Activated naive CD4-positive, alpha-beta T cell treated with anti-CD3 and anti-CD28 coated beads for 36 hours (primary cell): ENCODE data around the gene ZNF771. TPM values are rescaled to one million over a fixed set of nuclear protein-coding genes. Genes with fewer than 3 reads are reported as not detected.

Experiments used
- CTCF ChIA-PET: fragments of 350-600 bp; sonication (Branson Sonifier 250); formaldehyde crosslinking; loops from one replicate; lab custom pipeline; 2021; ENCODE audit warnings: antibody characterized with exemption; lab: Charles Lee
- DNase-seq: peaks from one replicate; pipeline ENCODE4 v3.0.0-alpha.2; 2020
- H3K27ac Mint-ChIP-seq: one replicate; pipeline ENCODE4 v1.8.0; 2021; ENCODE audit warnings: mild to moderate bottlenecking, mixed read lengths
- H3K27me3 Mint-ChIP-seq: one replicate; pipeline ENCODE4 v1.8.0; 2021; ENCODE audit warnings: low read depth, mixed read lengths
- H3K36me3 Mint-ChIP-seq: one replicate; pipeline ENCODE4 v1.8.0; 2021; ENCODE audit warnings: low read depth, mixed read lengths
- H3K4me1 Mint-ChIP-seq: one replicate; pipeline ENCODE4 v1.8.0; 2021; ENCODE audit warnings: low read depth, mixed read lengths
- H3K4me3 Mint-ChIP-seq: one replicate; pipeline ENCODE4 v1.8.0; 2021; ENCODE audit warnings: mild to moderate bottlenecking, moderate library complexity, mixed read lengths
- H3K9me3 Mint-ChIP-seq: one replicate; pipeline ENCODE4 v1.8.0; 2021; ENCODE audit warnings: mixed read lengths
- intact Hi-C: fragments of 100-400 bp; cut with micrococcal nuclease; formaldehyde crosslinking; loops from one replicate; pipeline ENCODE4 v1.15.1; 2023
- total RNA-seq, 2 experiments: library from RNA; stranded (reverse); gene quantifications; one replicate each; pipeline ENCODE4 v1.2.3, GENCODE V29; 2021

ZNF771 gene
- total RNA-seq, 2 experiments from 2014 or later = 3.4 to 4.7 TPM

DNA sequence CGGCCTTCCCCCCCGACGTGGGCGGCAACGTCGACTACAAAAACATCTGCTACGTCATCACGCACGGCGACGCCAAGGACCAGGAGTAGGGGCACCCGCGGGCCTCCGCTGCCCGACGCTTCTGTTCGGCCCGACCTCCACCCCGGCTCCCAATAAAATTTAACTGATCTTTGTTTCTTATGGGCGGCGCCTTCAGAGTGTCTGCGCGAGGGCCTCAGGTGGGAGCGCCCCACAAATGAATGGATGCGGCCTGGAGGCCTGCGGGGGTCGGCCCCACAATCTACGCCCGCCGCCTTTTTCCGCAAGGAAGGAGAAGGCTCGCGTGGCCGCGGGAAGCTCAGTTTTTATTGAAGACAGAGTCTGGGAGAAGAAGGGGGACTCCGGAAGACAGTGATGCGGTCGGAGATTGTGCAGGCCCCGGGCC is 29.6 kb upstream of the ZNF771 start:
- DNase-seq = peak; percentile 92
- CTCF ChIA-PET = interaction anchor here (1.1 kb wide), 1 partner anchor 32 kb away, joined by 3 read pairs; no protein-coding TSS in a partner anchor
- H3K4me3 Mint-ChIP-seq = peak overlapping the region; percentile 99
- H3K27ac Mint-ChIP-seq = peak overlapping the region; percentile 99
- intact Hi-C loops = loop anchor here (1.0 to 10.0 kb wide), 10 partner anchors 8 to 547 kb away; partner anchors contain the start of genes ALDOA, CD2BP2, DCTPP1 and FBRS
- H3K27me3 Mint-ChIP-seq = no peaks in the 10 kb centered on the region
- H3K36me3 Mint-ChIP-seq = peaks cover 28% of the 10 kb centered on the region
- H3K4me1 Mint-ChIP-seq = peaks cover 39% of the 10 kb centered on the region
- no peaks in the 10 kb centered on the region for H3K9me3 Mint-ChIP-seq

DNA sequence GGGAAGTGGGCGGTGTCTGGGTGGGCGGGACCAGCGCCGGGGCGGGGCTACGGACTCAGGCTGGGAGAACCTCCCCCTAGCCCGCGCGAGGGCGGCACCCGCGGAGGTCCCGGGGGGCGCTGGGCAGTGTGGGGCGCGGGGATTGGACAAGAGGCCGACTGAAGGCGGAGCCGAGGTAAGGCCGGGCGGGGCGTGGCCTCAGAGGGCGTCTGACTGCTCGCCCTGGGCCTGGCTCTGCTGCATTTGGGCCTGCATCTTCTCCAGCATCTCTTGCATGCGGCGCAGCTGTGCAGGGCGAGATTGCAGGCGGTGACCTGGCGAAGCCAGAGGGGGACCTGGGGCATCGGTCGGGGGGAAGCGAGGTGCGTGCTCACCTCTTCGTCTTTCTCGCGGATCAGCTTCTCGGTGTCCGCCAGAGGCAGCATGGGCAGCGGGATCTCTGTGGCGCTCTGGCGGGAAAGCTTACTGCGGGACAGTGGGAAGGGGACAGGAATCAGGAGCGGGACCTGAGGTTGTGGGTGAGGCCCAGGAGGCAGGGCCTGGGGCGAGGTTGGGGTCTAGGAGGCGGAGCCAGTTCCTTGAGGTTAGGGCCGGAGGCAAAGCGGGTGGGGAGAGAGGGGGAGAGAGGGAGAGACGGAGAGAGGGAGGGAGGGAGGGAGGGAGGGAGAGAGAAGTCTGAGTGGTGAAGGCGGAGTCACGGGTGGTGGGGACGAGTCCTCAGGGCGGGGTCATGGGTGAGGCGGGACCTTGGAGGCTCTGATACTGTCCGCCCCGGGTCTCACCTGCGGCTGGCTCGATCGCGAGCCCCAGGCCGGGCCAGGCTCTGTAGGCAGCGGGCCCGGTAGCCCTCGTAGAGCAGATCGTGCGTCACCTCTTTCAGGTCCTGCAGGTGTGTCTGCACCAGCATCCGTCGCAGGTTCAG is 28.9 kb upstream of the ZNF771 start:
- H3K4me1 Mint-ChIP-seq = peaks cover 43% of the 10 kb centered on the region
- H3K4me3 Mint-ChIP-seq = peak overlapping the region; percentile 99
- CTCF ChIA-PET = interaction anchor here (1.1 to 1.2 kb wide), 2 partner anchors 31 kb away, joined by 3 to 6 read pairs; no protein-coding TSS in a partner anchor
- peak; percentile 100 for DNase-seq
- H3K36me3 Mint-ChIP-seq = peaks cover 29% of the 10 kb centered on the region
- no peaks in the 10 kb centered on the region for H3K9me3 Mint-ChIP-seq
- H3K27me3 Mint-ChIP-seq = no peaks in the 10 kb centered on the region
- peak overlapping the region; percentile 99 for H3K27ac Mint-ChIP-seq
- intact Hi-C loops = loop anchor here (1.0 to 10.0 kb wide), 10 partner anchors 8 to 546 kb away; partner anchors contain the start of genes ALDOA, CD2BP2, DCTPP1 and FBRS

DNA sequence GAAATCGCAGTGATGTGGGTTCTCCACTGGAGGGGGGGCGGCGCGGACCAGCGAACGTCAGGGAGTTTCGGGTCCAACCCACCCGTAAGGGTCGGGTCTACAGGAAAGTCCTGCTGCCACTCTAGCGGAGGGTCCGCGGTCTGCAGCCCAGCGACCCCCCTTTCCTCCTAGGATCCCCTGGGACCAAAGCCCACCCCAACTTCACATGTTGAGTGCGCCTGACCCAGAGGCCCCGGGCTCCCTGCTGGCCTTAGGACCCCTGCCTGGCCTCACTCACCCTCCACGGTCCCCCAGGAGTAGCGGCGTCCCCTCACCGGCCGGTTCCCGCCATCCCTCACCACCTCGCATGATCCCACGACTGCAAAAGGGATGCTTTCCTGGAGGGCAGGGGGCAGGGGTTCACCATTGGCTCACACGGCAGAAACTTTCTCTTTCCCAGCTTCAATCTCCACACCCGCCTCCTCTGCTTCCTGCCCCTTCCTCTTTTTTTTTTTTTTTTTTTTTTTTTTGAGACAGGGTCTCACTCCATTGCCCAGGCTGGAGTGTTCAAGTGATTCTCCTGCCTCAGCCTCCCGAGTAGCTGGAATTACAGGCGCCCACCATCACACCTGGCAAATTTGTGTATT is 28.1 kb upstream of the ZNF771 start:
- no peak for DNase-seq
- H3K9me3 Mint-ChIP-seq = no peaks in the 10 kb centered on the region
- peaks cover 46% of the 10 kb centered on the region for H3K4me1 Mint-ChIP-seq
- intact Hi-C loops = loop anchor here (2.0 to 10.0 kb wide), 7 partner anchors 24 to 546 kb away; partner anchors contain the start of genes ALDOA, CD2BP2, FBRS and FBXL19
- H3K4me3 Mint-ChIP-seq = peak overlapping the region; percentile 99
- no peaks in the 10 kb centered on the region for H3K27me3 Mint-ChIP-seq
- CTCF ChIA-PET = interaction anchor here (1.2 kb wide), 1 partner anchor 30 kb away, joined by 6 read pairs; no protein-coding TSS in a partner anchor
- peaks cover 31% of the 10 kb centered on the region for H3K36me3 Mint-ChIP-seq
- peak overlapping the region; percentile 99 for H3K27ac Mint-ChIP-seq

DNA sequence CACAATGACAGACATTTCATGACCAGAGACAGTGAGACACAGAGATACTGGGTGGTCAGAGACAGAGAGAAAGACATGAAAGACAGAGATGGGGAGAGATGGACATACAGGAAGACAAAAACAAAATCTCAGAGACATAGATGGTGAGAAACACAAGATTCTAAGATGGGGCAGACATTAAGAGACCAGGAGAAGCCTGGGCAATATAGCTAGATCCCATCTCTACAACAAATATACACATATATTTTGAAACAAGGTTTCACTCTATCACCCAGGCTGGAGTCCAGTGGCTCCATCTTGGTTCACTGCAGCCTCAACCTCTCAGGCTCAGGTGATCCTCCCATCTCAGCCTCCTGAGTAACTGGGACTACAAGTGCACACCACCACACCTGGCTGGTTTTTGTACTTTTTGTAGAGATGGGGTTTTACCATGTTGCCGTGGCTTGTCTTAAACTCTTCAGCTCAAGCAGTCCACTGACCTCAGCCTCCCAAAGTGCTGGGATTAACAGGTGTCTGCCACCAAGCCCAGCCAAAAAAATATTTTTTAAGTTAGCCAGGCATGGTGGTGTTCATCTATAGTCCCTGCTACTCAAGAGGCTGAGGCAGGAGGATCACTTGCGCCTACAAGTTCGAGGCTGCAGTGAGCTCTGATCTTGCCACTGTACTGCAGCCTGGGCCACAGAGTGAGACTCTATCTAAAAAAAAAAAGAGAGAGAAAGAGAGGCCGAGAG is 27.2 kb upstream of the ZNF771 start:
- Mint-ChIP-seq H3K36me3 (peaks cover 31% of the 10 kb centered on the region), H3K27ac (peak overlapping the region; percentile 99), H3K4me3 (peak overlapping the region; percentile 53), H3K27me3 (no peaks in the 10 kb centered on the region), H3K9me3 (no peaks in the 10 kb centered on the region), H3K4me1 (peaks cover 46% of the 10 kb centered on the region)
- CTCF ChIA-PET = interaction anchor here (0.7 to 1.1 kb wide), 2 partner anchors 13 to 30 kb away, joined by 3 to 4 read pairs; no protein-coding TSS in a partner anchor
- DNase-seq = no peak
- intact Hi-C loops = no loop called here

DNA sequence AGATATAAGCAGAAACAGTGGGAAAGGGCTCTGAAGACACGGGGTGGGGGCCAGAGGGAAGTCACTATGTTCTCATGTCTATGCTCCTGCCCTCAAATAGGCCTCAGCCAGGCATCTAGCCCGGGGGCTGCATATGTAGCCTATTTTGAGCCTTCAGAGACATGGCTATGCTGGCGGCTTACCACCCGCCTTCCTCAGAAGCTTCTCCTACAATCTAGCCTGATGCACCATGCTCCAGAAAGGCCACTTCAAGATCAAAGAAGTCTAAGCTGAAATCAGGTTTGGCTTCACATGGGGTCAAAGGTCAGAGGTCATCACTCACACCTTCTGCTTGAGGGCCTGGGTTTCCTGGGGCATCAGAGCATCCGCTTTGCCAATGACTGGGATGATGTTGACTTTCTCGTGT is 26.6 kb upstream of the ZNF771 start:
- Mint-ChIP-seq H3K9me3 (no peaks in the 10 kb centered on the region), H3K27me3 (no peaks in the 10 kb centered on the region), H3K4me1 (peaks cover 47% of the 10 kb centered on the region), H3K4me3 (peak overlapping the region; percentile 89), H3K27ac (peak overlapping the region; percentile 55), H3K36me3 (peaks cover 31% of the 10 kb centered on the region)
- CTCF ChIA-PET = interaction anchor here (0.7 to 1.1 kb wide), 2 partner anchors 12 to 29 kb away, joined by 3 to 4 read pairs; no protein-coding TSS in a partner anchor
- intact Hi-C loops = no loop called here
- DNase-seq = no peak

DNA sequence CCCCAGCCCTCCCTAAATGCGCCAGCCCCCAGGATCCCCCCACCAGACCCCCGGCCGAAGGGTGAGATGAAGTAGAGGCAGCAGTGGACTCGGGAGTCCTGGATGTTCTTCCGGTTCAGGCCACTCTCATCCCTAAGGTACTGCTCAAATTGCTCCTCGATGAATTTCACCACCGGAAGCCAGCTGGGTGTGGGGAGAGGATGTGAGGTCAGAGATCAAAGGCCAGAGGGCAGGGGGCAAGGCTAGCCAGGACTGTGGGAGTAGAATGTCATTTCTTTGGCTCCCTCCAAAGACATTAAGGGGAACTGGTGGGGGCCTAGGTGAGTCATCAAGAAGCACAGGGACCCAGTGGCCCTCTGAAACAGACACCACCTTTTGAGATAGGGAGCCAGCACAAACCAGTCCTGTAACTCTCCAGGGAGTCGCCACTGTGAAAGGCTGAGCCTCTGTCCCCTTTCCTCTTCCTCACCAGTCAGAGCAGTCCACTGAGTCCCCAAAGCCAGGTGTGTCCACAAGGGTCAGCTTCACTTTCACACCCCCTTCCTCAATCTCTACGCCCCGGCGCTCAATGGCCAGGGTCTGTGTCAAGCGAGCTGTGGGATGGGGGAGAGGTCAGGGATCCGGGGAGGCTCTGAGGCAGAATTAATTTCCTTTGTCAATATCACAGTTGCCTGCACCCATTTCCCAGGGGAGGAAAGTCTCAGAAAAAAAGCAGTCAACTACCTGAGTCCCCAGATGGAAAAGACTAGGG is 25.9 kb upstream of the ZNF771 start:
- Mint-ChIP-seq H3K4me3 (peak overlapping the region; percentile 89), H3K27me3 (no peaks in the 10 kb centered on the region), H3K27ac (peak overlapping the region; percentile 96), H3K4me1 (peaks cover 47% of the 10 kb centered on the region), H3K9me3 (no peaks in the 10 kb centered on the region), H3K36me3 (peaks cover 31% of the 10 kb centered on the region)
- intact Hi-C loops = loop anchor here (1.0 kb wide), 2 partner anchors 11 to 26 kb away; partner anchors contain the start of genes TBC1D10B and ZNF771
- DNase-seq = peak; percentile 70
- CTCF ChIA-PET = interaction anchor here (1.5 to 4.0 kb wide), 2 partner anchors 13 to 279 kb away, joined by 3 to 30 read pairs; partner anchors contain the start of gene ZNF48

DNA sequence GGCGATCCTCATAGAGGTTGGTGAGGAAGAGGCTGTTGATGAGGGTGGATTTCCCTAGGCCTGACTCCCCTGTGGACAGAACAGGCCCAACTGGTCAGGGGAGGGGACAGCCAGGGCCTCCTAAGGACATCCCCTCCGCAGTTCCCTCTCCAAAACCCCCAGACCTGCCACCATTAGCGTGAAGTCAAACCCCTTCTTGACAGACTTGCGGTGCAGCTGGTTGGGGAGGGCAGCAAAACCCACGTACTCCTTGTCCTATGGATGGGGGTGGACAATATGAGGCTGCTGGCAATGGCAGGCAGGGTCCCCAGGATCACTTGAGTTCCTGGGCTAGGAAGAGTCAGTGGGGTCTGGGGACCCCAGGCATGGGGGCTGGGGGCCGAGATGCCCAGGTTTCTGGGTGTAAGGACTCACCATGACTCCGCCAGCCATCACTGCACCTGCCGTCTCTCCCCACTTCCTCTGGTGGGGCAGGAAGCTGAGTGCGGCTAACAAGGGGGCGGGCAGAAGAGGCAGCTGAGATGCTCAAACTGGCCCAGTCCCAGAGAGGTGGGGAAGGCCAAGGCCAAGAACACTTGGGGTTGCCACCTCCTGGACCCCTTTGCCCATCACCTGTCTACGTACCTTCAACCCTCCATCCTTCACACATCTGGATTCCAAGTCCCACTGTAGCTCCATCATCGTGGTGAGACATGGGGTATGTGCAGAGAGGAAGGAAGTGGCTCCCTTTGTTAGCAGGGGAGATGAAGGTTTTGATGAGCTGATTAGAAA is 25.1 kb upstream of the ZNF771 start, which contains the start of gene SEPTIN1:
TSS of gene SEPTIN1 (minus strand) at position 451 of the 771 bp plus-strand sequence. CDS start at position 432, 19 bp downstream.
- CTCF ChIA-PET = interaction anchor here (0.7 to 4.0 kb wide), 12 partner anchors 9 to 314 kb away, joined by 3 to 30 read pairs (median 4); partner anchors contain the start of genes CD2BP2, DCTPP1, ZNF48 and ZNF771
- H3K4me1 Mint-ChIP-seq = peaks cover 43% of the 10 kb centered on the region
- peak; percentile 90 for DNase-seq
- peaks cover 31% of the 10 kb centered on the region for H3K36me3 Mint-ChIP-seq
- H3K4me3 Mint-ChIP-seq = peak within 1 kb of the TSS; percentile 89
- no peaks in the 10 kb centered on the region for H3K9me3 Mint-ChIP-seq
- intact Hi-C loops = loop anchor here (1.0 kb wide), 2 partner anchors 12 to 25 kb away; partner anchors contain the start of genes TBC1D10B and ZNF771
- H3K27me3 Mint-ChIP-seq = no peaks in the 10 kb centered on the region
- peak within 1 kb of the TSS; percentile 96 for H3K27ac Mint-ChIP-seq

DNA sequence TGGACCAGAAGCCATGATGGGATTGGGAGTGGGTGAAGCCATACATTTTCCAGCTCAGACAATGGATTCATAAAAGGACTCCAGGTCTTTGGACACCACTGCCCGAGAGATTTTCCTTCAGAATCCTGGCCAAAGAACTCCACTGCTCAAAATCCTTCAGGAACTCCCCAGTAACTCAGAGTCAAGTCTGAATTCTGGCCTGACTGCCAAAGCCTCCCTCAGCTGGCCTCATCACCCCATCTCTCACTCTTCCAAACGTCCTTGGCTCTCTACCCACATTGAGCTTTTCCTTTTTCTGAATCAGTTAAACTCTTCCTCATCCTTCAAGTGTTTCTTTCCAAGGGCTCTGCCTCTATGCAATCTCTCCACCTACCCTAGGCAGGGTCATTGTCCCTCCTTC is 23.9 kb upstream of the ZNF771 start:
- H3K27me3 Mint-ChIP-seq = no peaks in the 10 kb centered on the region
- peaks cover 39% of the 10 kb centered on the region for H3K4me1 Mint-ChIP-seq
- peaks cover 25% of the 10 kb centered on the region for H3K36me3 Mint-ChIP-seq
- peak overlapping the region; percentile 96 for H3K27ac Mint-ChIP-seq
- peak overlapping the region; percentile 89 for H3K4me3 Mint-ChIP-seq
- CTCF ChIA-PET = interaction anchor here (1.2 to 4.0 kb wide), 7 partner anchors 11 to 313 kb away, joined by 4 to 30 read pairs (median 6); partner anchors contain the start of genes DCTPP1, ZNF48 and ZNF771
- DNase-seq = no peak
- no peaks in the 10 kb centered on the region for H3K9me3 Mint-ChIP-seq
- intact Hi-C loops = no loop called here

DNA sequence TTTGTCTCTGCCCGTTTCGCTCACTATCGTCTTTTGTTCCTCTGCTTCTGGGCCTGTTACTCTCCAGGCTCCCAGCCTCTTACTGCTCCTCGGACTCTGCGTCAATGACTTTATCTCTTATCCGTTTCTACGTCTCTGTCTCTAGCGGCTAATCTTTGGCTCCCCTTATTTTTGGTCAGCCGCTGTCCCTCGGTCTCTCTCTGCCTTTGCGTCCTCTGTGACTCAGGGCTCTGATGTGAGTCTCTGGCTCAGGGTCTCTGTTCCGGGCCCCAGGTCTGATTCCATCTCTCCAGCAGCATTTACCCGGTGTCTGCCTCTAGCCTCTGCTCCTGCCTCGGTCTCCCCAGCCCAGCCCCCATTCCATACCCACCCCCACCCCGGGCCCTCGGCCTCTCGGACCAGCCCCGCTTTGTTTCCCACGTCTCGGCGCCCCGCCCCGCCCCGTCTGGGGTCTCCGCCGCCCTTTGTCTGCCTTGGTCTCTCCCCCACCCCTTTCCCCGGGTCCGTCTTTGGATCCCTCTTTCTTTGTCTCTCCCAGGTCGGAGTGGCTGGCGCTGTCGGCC is 12.7 kb upstream of the ZNF771 start:
- intact Hi-C loops = no loop called here
- CTCF ChIA-PET = interaction anchor here (0.8 to 5.2 kb wide), 5 partner anchors 9 to 35 kb away, joined by 3 to 30 read pairs (median 9); partner anchors contain the start of genes DCTPP1, SEPTIN1 and ZNF771
- no peaks in the 10 kb centered on the region for H3K9me3 Mint-ChIP-seq
- H3K27ac Mint-ChIP-seq = no peak overlapping the region
- peak overlapping the region; percentile 94 for H3K4me3 Mint-ChIP-seq
- H3K36me3 Mint-ChIP-seq = peaks cover 11% of the 10 kb centered on the region
- no peak for DNase-seq
- H3K27me3 Mint-ChIP-seq = no peaks in the 10 kb centered on the region
- H3K4me1 Mint-ChIP-seq = peaks cover 30% of the 10 kb centered on the region
